PC-9 (cell line): ENCODE results near the gene AOC1. TPM values are rescaled to one million over a fixed set of nuclear protein-coding genes. Genes with fewer than 3 reads are reported as not detected.

Experiments
- BruUV-seq: library from RNA; stranded (reverse); fragments of 400-500 nt; replicated peaks from 2 replicates; lab custom pipeline; 2021; lab: Mats Ljungman, UMichigan
- CTCF ChIA-PET: fragments of 300-600 bp; sonication (Branson Sonifier 250); formaldehyde crosslinking; loops from one replicate; lab custom pipeline; 2022; ENCODE audit warnings: antibody characterized with exemption; lab: Charles Lee
- POLR2A ChIA-PET: fragments of 300-600 bp; sonication (Branson Sonifier 250); formaldehyde crosslinking; loops from one replicate; lab custom pipeline; 2022; ENCODE audit warnings: antibody characterized with exemption; ENCODE audit not compliant: unreplicated experiment; lab: Charles Lee
- DNase-seq, 2 experiments: peaks; one replicate each; pipeline versions ENCODE4 v3.0.0 to v3.0.0-alpha.2; 2015 to 2022; ENCODE audit warnings: mixed read lengths in 1 of 2
- H2AFZ ChIP-seq: fragments of 200-600 bp; sonication (generic); 2 replicates; pipeline ENCODE4 v1.8.1; 2017; ENCODE audit warnings: antibody characterized with exemption
- H3F3A ChIP-seq: fragments of 200-600 bp; sonication (generic); 2 replicates; pipeline ENCODE4 v1.8.1; 2017; ENCODE audit warnings: antibody characterized with exemption, mild to moderate bottlenecking, low read depth; ENCODE audit not compliant: insufficient read depth
- H3K27ac ChIP-seq: fragments of 200-600 bp; sonication (generic); 2 replicates; pipeline ENCODE4 v1.6.1; 2016; ENCODE audit warnings: mixed run types
- H3K27me3 ChIP-seq: fragments of 200-600 bp; sonication (generic); 2 replicates; pipeline ENCODE4 v1.6.1; 2016; ENCODE audit warnings: low read depth, mixed run types; ENCODE audit not compliant: insufficient read depth
- H3K36me3 ChIP-seq: fragments of 200-600 bp; sonication (generic); 2 replicates; pipeline ENCODE4 v1.6.1; 2016; ENCODE audit warnings: low read depth, mixed run types
- H3K4me1 ChIP-seq: fragments of 200-600 bp; sonication (generic); replicated peaks from 2 replicates; pipeline ENCODE4 v1.6.1; 2016; ENCODE audit warnings: mixed run types; ENCODE audit not compliant: insufficient read depth
- H3K4me2 ChIP-seq: fragments of 200-600 bp; sonication (generic); 2 replicates; pipeline ENCODE4 v1.6.1; 2017; ENCODE audit warnings: mixed run types
- H3K4me3 ChIP-seq: fragments of 200-600 bp; sonication (generic); 2 replicates; pipeline ENCODE4 v1.6.1; 2016; ENCODE audit warnings: mixed run types
- H3K79me2 ChIP-seq: fragments of 200-600 bp; sonication (generic); 2 replicates; pipeline ENCODE4 v1.6.1; 2017; ENCODE audit warnings: low read depth, mixed run types
- H3K9me2 ChIP-seq: fragments of 200-600 bp; sonication (generic); 2 replicates; pipeline ENCODE4 v1.8.1; 2017; ENCODE audit warnings: mild to moderate bottlenecking; ENCODE audit not compliant: insufficient read depth
- H3K9me3 ChIP-seq: fragments of 200-600 bp; sonication (generic); 2 replicates; pipeline ENCODE4 v1.8.1; 2016; ENCODE audit warnings: low read depth; ENCODE audit not compliant: insufficient read depth
- H4K20me1 ChIP-seq: fragments of 200-600 bp; sonication (generic); 2 replicates; pipeline ENCODE4 v1.8.1; 2017; ENCODE audit not compliant: insufficient read depth
- CTCF ChIP-seq: fragments of 200-600 bp; sonication (generic); conservative IDR thresholded peaks from 2 replicates; pipeline ENCODE4 v1.6.1; 2017; ENCODE audit warnings: mixed run types, antibody characterized with exemption, mild to moderate bottlenecking, moderate library complexity
- EZH2 ChIP-seq: fragments of 200-600 bp; sonication (generic); IDR thresholded peaks from 2 replicates; pipeline ENCODE4 v1.8.0; 2017; ENCODE audit warnings: antibody characterized with exemption, low read depth
- intact Hi-C: fragments of 100-400 bp; cut with micrococcal nuclease; formaldehyde crosslinking; loops from one replicate; pipeline ENCODE4 v1.10.0; 2022; ENCODE audit not compliant: unreplicated experiment
- total RNA-seq: library from RNA; stranded (reverse); gene quantifications from 2 replicates; pipeline ENCODE4 v1.2.3, GENCODE V29; 2021

AOC1 gene
- total RNA-seq, 1 experiment from 2014 or later, result 11.4 TPM

GRCh38 chr7:150857276-150858055 is 5.1 kb downstream of the AOC1 start:
- DNase-seq, result no peak
- no peaks in the 10 kb centered on the region for H3K9me2 ChIP-seq
- no peaks in the 10 kb centered on the region for H3K79me2 ChIP-seq
- no peaks in the 10 kb centered on the region for H3K36me3 ChIP-seq
- TF ChIP-seq CTCF, result no peak
- TF ChIP-seq EZH2, result no peak
- intact Hi-C loops, result no loop called here
- no peaks in the 10 kb centered on the region for H3K4me1 ChIP-seq
- H3K9me3 ChIP-seq, result no peaks in the 10 kb centered on the region
- no peaks in the 10 kb centered on the region for H4K20me1 ChIP-seq
- ChIA-PET POLR2A (no interaction called here), CTCF (no interaction called here)
- H3K4me2 ChIP-seq, result no peak overlapping the region
- peaks cover 97% of the 10 kb centered on the region for H3K27me3 ChIP-seq
- no TSS peak for BruUV-seq
- H3K4me3 ChIP-seq, result no peak overlapping the region
- no peaks in the 10 kb centered on the region for H3F3A ChIP-seq
- H2AFZ ChIP-seq, result no peak overlapping the region
- no peak overlapping the region for H3K27ac ChIP-seq

- no peak overlapping the region for H3K4me3 ChIP-seq
- no peaks in the 10 kb centered on the region for H3K79me2 ChIP-seq
- no peaks in the 10 kb centered on the region for H3K9me2 ChIP-seq
- BruUV-seq, result no TSS peak
- ChIA-PET CTCF (interaction anchor here (0.6 kb wide), 1 partner anchor 504 kb away, joined by 14 read pairs; no protein-coding TSS in a partner anchor), POLR2A (no interaction called here)
- no peak for DNase-seq
- no peak overlapping the region for H3K4me2 ChIP-seq
- intact Hi-C loops, result no loop called here
- no peaks in the 10 kb centered on the region for H4K20me1 ChIP-seq
- no peaks in the 10 kb centered on the region for H3K9me3 ChIP-seq
- H3K27ac ChIP-seq, result no peak overlapping the region
- no peaks in the 10 kb centered on the region for H3K36me3 ChIP-seq
- H3F3A ChIP-seq, result no peaks in the 10 kb centered on the region
- H3K4me1 ChIP-seq, result no peaks in the 10 kb centered on the region
- peaks cover 100% of the 10 kb centered on the region for H3K27me3 ChIP-seq
- TF ChIP-seq CTCF, result no peak
- no peak for TF ChIP-seq EZH2
- H2AFZ ChIP-seq, result no peak overlapping the region
These were observed 6.2 kb downstream of the AOC1 start for GRCh38 chr7:150858236-150859197.

- H3K27ac ChIP-seq, result no peak overlapping the region
- H3K4me2 ChIP-seq, result no peak overlapping the region
- no peaks in the 10 kb centered on the region for H3K36me3 ChIP-seq
- intact Hi-C loops, result no loop called here
- ChIA-PET POLR2A (no interaction called here), CTCF (no interaction called here)
- no peak for DNase-seq
- TF ChIP-seq EZH2 (no peak), CTCF (no peak)
- no peaks in the 10 kb centered on the region for H3K4me1 ChIP-seq
- H3K27me3 ChIP-seq, result peaks cover 100% of the 10 kb centered on the region
- no peak overlapping the region for H3K4me3 ChIP-seq
- no peaks in the 10 kb centered on the region for H4K20me1 ChIP-seq
- no peak overlapping the region for H2AFZ ChIP-seq
- no peaks in the 10 kb centered on the region for H3K9me2 ChIP-seq
- no peaks in the 10 kb centered on the region for H3K9me3 ChIP-seq
- BruUV-seq, result no TSS peak
- no peaks in the 10 kb centered on the region for H3K79me2 ChIP-seq
- H3F3A ChIP-seq, result no peaks in the 10 kb centered on the region
These were observed 8.1 kb downstream of the AOC1 start for GRCh38 chr7:150860291-150860977.
